DMS 273 (cell line): ENCODE results near the gene PITRM1.
"Not testable (repeated sequence)": the region's sequence is repeated elsewhere in the genome, so short reads cannot be mapped to it uniquely, and the experiment has no call there.

Experiments
- DNase-seq: peaks from one replicate; lab custom pipeline; 2025; ENCODE audit not compliant: unreplicated experiment; lab: John Stamatoyannopoulos, UW

Gene PITRM1

GRCh38 chr10:3172446-3173170, at the start of gene PITRM1:
Gene PITRM1 (minus strand): TSS chr10:3172782. CDS start chr10:3172772, 10 bp downstream.
- peak; percentile 97 for DNase-seq

DNA sequence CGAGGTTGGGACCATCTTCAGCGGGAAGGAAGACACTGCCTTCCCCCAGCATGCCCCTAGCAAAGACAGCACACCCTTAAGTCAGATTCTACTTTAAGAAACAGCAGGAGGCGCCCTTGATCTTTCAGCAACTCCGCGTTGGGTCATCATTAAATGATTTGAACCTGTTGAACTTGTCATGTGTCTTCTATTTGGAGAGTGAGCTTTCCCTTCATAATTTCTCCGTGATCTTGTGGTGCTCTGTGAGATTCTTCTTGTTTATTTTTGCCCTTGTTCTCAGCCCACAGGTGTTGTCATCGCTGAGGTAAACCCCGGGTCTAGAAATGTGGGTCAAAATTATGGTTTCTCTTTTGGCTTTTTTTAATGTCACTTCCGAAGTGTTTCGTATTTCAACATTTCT, 49.5 kb upstream of the PITRM1 start:
- no peak for DNase-seq

DNA sequence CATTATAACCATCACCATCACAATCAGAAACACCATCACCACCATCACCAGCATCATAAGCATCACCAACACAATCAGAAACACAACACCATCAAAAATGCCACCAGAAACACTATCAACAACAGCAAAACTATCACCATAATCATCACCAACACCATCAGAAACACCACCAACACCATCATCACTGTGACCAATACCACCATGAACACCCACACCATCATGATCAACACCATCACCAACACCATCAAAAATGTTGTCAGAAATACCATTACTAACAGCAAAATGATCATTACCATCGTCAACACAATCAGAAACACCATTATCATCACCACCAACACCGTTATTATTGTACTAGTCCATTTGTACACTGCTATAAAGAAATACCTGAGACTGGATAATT, 49.0 kb upstream of the PITRM1 start:
- not testable (repeated sequence) for DNase-seq

DNA sequence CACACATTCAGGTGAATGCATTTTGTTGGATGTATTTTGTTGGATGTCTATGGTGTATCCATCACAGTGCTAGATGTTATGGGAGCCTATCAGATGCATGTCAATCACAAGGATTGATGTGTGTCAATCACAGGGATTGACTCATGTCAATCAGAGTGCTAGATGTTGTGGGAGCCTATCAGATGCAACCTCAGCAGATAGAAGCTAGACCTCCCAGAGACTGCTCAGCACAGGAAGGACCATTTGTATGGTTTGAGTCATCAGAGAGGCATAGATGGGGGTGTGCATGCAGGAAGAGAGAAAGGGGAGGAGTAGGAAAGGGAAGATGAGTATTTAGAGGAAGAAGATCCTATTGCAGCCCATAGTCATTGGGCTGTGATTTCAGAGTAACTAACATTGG, 48.3 kb upstream of the PITRM1 start:
- DNase-seq, result no peak

DNA sequence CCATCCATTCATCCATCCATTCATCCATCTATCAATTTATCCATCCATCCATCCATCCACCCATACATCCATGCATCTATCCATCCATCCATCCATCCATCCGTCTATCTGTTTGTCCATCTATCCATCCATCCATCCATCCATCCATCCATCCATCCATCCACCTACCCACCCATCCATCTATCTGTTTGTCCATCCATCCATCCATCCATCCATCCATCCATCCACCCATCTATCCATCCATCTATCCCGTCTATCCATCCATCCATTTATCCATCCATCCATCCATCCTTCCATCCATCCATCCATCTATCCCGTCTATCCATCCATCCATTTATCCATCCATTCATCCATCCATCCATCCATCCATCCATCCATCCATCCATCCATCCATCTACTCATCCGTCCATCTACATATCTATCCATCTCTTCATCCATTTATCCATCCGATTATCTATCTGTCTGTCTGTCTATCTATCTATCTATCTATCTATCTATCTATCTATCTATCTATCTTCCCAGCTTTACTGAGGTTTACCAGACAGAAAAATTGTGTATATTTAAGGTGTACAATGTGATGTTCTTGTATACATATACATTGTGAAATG, 46.5 kb upstream of the PITRM1 start:
- DNase-seq, result not testable (repeated sequence)

DNA sequence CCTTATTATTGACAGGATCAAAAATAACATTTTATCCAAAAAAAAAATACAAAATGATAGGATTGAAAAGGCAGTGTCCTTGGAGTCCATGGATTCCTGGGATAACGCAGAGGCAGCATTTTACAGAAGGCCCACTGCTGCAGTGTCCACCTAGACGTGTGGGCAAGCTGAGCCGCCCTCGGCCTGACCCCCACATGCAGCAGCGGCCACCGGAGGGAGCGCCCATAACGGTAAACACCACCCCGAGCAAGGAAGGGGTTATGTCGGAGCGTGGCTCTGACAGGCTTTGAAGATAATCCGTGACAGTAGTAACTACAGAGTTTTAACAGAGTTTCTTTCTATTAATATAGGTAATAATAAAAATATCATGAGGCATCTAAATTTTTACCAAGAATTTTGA, 45.3 kb upstream of the PITRM1 start:
- no peak for DNase-seq

DNA sequence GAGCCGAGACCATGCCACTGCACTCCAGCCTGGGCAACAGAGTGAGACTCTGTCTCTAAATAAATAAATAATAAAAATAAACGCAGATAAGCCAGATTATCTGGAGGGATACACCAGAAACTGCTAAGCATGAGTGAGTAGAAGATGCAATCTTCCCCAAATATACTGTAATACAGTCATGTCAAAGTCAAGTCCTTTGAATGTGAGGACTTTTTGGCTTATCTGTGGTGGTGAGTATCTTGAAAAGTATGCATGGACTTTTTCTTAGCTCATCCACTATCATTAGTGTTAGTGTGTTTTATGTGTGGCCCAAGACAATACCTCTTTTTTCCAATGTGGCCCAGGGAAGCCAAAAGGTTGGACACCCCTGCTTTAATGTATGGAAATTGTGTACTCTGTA, 44.7 kb upstream of the PITRM1 start:
- DNase-seq, result no peak

GRCh38 chr10:3215153-3215775, 42.7 kb upstream of the PITRM1 start:
- DNase-seq, result no peak

- DNase-seq, result no peak
Observed at GRCh38 chr10:3213758-3214515, 41.4 kb upstream of the PITRM1 start.

GRCh38 chr10:3213208-3213607, 40.6 kb upstream of the PITRM1 start:
- no peak for DNase-seq

GRCh38 chr10:3210251-3210877, 37.8 kb upstream of the PITRM1 start:
- no peak for DNase-seq

GRCh38 chr10:3208481-3209406, 36.2 kb upstream of the PITRM1 start:
- no peak for DNase-seq

DNA sequence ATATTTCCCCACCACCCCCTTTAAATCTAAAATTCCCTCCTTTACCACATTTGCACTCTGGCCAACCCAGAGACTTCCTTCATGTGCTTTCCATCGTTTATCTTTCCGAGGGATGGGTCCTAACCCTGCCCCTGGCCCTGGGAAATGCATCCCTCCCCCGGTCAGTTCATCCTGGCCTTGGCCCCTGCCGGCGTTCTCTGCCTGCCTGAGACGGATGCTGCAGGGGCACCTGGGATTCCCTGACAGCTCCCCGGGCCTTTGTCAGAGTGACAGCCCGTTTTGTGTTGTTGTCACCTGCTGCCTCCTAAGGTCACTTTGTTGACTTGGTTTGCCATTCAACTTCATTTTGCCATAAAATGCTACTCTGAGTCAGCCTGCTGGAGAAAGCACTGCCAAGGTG, 34.8 kb upstream of the PITRM1 start:
- no peak for DNase-seq

- DNase-seq, result no peak
Observed at GRCh38 chr10:3206511-3207157, 34.1 kb upstream of the PITRM1 start.

DNA sequence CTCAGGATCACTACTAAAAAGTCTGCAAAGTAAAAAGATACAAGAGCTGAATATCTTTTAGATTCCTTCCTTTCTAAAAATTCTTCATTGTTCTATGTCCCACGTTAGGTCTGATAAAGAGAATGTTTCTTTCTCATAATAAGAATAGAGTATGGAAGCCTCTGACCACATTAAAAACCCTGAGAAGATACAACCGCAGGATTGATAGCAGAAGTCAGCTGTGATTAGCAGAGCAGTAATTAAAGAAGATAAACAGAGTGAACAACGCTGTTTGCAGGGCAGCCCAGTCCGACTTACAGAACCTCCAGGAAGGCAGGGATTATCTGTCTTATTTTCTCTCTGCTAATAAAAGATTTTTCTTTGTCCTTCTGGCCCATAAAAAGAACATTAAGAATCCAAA, 31.4 kb upstream of the PITRM1 start:
- DNase-seq, result no peak

GRCh38 chr10:3203016-3203811, 30.6 kb upstream of the PITRM1 start:
- DNase-seq, result no peak

DNA sequence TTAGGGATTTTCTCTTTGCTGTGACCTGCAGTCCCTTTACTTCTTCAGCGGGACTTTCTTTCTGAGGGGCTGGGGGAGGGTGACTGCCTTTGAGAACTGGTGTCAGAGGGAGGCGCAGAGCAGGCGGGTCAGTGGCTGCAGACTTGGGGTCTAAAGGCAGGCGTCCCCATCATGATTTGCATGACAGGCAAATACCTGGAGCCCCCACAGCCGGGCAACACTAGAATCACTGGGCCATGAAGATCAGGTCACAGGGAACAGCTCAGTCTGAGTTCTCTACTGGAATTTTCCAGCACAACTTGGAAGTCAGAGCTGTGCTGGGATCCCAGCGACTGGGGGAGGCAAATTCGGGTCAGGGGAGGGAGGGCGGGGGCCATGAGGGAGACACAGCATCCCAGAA, 29.2 kb upstream of the PITRM1 start:
- DNase-seq, result no peak

DNA sequence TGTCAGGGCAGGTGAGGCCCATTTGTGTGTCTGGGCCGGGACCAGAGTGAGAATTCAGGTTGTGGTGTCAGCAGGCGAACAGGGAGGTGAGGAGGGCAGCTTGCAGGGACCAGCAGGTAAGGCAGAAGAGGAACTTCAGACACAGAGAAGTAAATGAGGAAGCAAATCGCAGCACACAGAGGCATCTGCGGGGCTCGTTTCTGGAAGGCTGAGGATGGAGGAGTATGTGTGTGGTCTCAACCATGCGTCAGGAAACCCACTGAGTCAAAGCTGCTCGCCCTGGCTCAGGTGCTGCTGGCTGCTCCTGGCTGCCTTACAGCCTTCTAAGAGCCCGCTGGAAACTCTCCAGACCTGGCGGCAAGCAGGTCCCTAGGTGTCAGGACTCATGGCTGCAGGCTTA, 26.9 kb upstream of the PITRM1 start:
- no peak for DNase-seq

DNA sequence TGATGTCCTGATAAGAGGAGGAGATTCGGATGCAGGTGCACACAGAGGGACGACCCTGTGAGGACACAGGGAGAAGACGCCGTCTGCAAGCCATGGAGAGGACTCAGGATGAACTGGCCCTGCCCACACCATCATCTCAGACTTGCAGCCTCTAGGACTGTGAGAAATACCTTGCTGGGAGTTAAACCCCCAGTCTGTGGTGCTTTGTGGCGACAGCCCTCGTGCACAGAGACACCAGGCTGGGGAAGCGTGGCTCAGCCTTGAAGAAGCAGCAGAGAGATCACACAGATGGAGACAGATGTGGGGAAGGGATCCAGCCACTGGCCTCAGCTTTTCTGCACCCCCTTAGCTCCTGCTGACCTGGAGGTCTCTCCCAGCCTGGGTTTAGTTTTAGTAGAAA, 26.3 kb upstream of the PITRM1 start:
- DNase-seq, result no peak
